ENCODE data around the gene NTF4. TPM values are rescaled to one million over a fixed set of nuclear protein-coding genes. Genes with fewer than 3 reads are reported as not detected.

Gene NTF4
- total RNA-seq, 2 donors from 2014 or later = not detected

- DNase-seq (no peak), ATAC-seq (no peak)
- TF ChIP-seq, protein P1, sequence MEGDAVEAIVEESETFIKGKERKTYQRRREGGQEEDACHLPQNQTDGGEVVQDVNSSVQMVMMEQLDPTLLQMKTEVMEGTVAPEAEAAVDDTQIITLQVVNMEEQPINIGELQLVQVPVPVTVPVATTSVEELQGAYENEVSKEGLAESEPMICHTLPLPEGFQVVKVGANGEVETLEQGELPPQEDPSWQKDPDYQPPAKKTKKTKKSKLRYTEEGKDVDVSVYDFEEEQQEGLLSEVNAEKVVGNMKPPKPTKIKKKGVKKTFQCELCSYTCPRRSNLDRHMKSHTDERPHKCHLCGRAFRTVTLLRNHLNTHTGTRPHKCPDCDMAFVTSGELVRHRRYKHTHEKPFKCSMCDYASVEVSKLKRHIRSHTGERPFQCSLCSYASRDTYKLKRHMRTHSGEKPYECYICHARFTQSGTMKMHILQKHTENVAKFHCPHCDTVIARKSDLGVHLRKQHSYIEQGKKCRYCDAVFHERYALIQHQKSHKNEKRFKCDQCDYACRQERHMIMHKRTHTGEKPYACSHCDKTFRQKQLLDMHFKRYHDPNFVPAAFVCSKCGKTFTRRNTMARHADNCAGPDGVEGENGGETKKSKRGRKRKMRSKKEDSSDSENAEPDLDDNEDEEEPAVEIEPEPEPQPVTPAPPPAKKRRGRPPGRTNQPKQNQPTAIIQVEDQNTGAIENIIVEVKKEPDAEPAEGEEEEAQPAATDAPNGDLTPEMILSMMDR (IDR thresholded peaks at IDR 0.05) = no peak
- TF ChIP-seq POLR2A (IDR thresholded peaks at IDR 0.05) = no peak
- Histone ChIP-seq H3K4me3 (no peak overlapping the region), H3K9me3 (no peaks in the 10 kb centered on the region), H3K4me1 (peaks cover 33% of the 10 kb centered on the region), H3K27me3 (no peaks in the 10 kb centered on the region), H3K27ac (no peak overlapping the region), H3K36me3 (replicated peaks in 1 of 2; ENCODE audit: insufficient read depth in 1 of 2, low read depth in 2 of 2) (peaks cover 10 to 23% of the 10 kb centered on the region in 2 donors)
- intact Hi-C loops (cut with DNase I) = loop anchor here (10.0 kb wide), 1 partner anchor 53 kb away; no protein-coding TSS in a partner anchor
- WGBS, 2 donors = 83 to 91% methylated on average over 17 of the region's 17 CpGs
Measured at GRCh38 chr19:49091391-49092038, 26.9 kb upstream of the NTF4 start.

DNA sequence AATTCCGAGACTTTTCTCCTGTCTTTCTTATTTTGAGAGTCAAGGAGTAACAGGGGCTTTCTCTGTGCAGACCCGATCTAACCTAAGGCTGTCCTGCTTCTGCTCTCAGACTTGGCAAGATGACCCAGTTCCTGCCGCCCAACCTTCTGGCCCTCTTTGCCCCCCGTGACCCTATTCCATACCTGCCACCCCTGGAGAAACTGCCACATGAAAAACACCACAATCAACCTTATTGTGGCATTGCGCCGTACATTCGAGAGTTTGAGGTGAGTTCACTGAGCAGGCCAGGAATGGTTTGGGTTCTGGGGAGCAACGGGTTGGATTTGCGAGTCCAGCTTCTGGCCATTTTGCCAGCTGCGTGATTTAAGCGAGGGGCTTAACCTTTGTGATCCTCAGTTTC is 21.7 kb upstream of the NTF4 start:
- Histone ChIP-seq H3K36me3 (replicated peaks in 1 of 2; ENCODE audit: insufficient read depth in 1 of 2, low read depth in 2 of 2) (peaks cover 7 to 13% of the 10 kb centered on the region in 2 donors), H3K4me3 (peak overlapping the region; percentile 50 to 71), H3K4me1 (peaks cover 49% of the 10 kb centered on the region), H3K27me3 (no peaks in the 10 kb centered on the region), H3K9me3 (no peaks in the 10 kb centered on the region), H3K27ac (peak overlapping the region in 2 of 4 donors; percentile 79 to 84)
- DNase-seq (no peak), ATAC-seq (no peak)
- 11 to 14% methylated on average over 11 of the region's 11 CpGs for WGBS, 2 donors
- no peak for TF ChIP-seq POLR2A (IDR thresholded peaks at IDR 0.05)
- TF ChIP-seq, protein P1 (IDR thresholded peaks at IDR 0.05) = no peak
- intact Hi-C loops (cut with DNase I) = no loop called here

- no peaks in the 10 kb centered on the region for H3K27me3 ChIP-seq
- H3K9me3 ChIP-seq = no peaks in the 10 kb centered on the region
- TF ChIP-seq, protein P1 (IDR thresholded peaks at IDR 0.05) = no peak
- no peak for TF ChIP-seq POLR2A (IDR thresholded peaks at IDR 0.05)
- intact Hi-C loops (cut with DNase I) = no loop called here
- H3K4me1 ChIP-seq = peaks cover 49% of the 10 kb centered on the region
- H3K27ac ChIP-seq = peak overlapping the region in 3 of 4 donors; percentile 79 to 84 (median 84)
- DNase-seq (no peak), ATAC-seq (no peak)
- H3K4me3 ChIP-seq = peak overlapping the region; percentile 50 to 71
- WGBS, 2 donors = 1% methylated on average over 14 of the region's 14 CpGs
- H3K36me3 ChIP-seq (replicated peaks in 1 of 2; ENCODE audit: insufficient read depth in 1 of 2, low read depth in 2 of 2) = peaks cover 7 to 11% of the 10 kb centered on the region in 2 donors
Measured at GRCh38 chr19:49085868-49086232, 21.2 kb upstream of the NTF4 start.

DNA sequence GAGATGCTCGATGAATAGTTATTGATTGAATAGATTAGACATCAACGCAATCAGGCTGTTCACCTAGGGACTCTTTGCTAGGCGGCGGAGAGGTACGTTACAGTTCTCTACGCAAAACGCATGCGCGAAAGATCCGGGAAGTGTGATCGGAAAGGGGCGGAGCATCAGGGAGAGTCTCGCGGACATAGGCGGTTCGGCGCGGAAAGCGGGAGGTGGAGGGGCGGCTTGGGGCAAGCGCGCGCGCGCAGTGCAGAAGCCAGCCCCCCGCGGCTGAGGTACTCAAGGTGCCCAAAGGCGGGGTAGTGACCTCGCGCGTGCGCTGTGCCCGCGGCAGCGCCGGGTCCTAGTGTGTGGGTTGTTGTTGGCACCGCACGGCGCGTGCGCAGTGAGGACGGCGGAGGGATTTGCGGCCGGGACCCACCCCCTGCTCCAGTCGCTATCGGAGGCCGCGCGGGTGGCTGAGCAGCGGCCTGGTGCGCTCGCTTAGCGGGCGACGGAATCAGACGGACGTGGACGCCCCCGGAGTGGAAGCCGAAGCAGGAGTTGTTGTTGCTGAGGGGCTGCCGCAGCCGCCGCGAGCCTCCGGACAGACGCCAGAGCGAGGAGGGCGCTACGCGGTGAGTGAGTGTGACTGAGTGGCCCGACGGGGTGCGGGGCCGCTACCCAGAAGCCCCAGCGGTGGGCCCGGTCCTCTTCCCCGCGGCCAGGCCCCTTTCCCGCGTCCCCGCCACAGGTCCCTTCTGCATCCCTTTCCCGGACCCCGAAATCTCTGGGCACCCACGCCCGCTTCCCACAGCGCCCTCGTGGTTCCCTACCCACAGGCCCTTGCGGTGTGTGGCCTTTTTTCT is 20.6 kb upstream of the NTF4 start, which contains the start of gene SNRNP70:
Gene SNRNP70 (plus strand): TSS at position 432 of the 848 bp plus-strand sequence. CDS start 964 bp downstream, outside the sequence.
- Histone ChIP-seq H3K9me3 (no peaks in the 10 kb centered on the region), H3K4me1 (peaks cover 49% of the 10 kb centered on the region), H3K4me3 (peak within 1 kb of the TSS; percentile 50 to 71), H3K27me3 (no peaks in the 10 kb centered on the region), H3K36me3 (replicated peaks in 1 of 2; ENCODE audit: insufficient read depth in 1 of 2, low read depth in 2 of 2) (peaks cover 2 to 7% of the 10 kb centered on the region in 2 donors), H3K27ac (peak within 1 kb of the TSS; percentile 75 to 84 (median 82))
- DNase-seq (peak; percentile 99 to 100 (median 100)), ATAC-seq (peak; percentile 98)
- intact Hi-C loops (cut with DNase I) = no loop called here
- WGBS, 2 donors = 0 to 1% methylated on average over 27 to 86 of the region's 89 CpGs
- TF ChIP-seq, protein P1 (IDR thresholded peaks at IDR 0.05) = peak in 2 of 7 experiments; percentile 12 to 21
- peak; percentile 81 to 95 (median 93) for TF ChIP-seq POLR2A (IDR thresholded peaks at IDR 0.05)

Data from body of pancreas (tissue), 4 donors.